DND-41 (cell line): ENCODE measurements around the gene GPRIN1.
A peak's percentile ranks its signal among the peaks of the same experiment; 100 is the strongest.

ENCODE experiments used
- ATAC-seq: fragments of 200-7000 bp; cut with Tn5 transposase; 3 replicates; pipeline ENCODE4 v1.9.1; 2021; ENCODE audit warnings: low read depth; ENCODE audit not compliant: insufficient read depth
- DNase-seq: peaks from one replicate; pipeline ENCODE4 v3.0.0-alpha.2; 2020
- H2AFZ ChIP-seq: 2 replicates; pipeline ENCODE4 v1.6.0; 2012; ENCODE audit warnings: low read depth, low read length
- H3K27ac ChIP-seq: 2 replicates; pipeline ENCODE4 v1.5.1; 2012; ENCODE audit warnings: low read length, inconsistent platforms
- H3K27me3 ChIP-seq: fragments of 200-600 bp; sonication (generic); 2 replicates; pipeline ENCODE4 v1.6.0; 2012; ENCODE audit warnings: low read length, mild to moderate bottlenecking, inconsistent platforms; ENCODE audit not compliant: insufficient read depth, poor library complexity
- H3K36me3 ChIP-seq: 2 replicates; pipeline ENCODE4 v1.5.1; 2012; ENCODE audit warnings: low read length, inconsistent platforms; ENCODE audit not compliant: insufficient read depth
- H3K4me1 ChIP-seq: 2 replicates; pipeline ENCODE4 v1.5.1; 2012; ENCODE audit warnings: mild to moderate bottlenecking, low read length; ENCODE audit not compliant: insufficient read depth
- H3K4me2 ChIP-seq: 2 replicates; pipeline ENCODE4 v1.6.0; 2012; ENCODE audit warnings: mild to moderate bottlenecking, moderate library complexity, low read length, inconsistent platforms; ENCODE audit not compliant: insufficient read depth
- H3K4me3 ChIP-seq, 2 experiments: fragments of 200-600 bp in 1 of 2; shearing (Covaris generic) in 1 of 2; 2 replicates each; pipeline ENCODE4 v1.5.1; 2012 to 2016; ENCODE audit warnings: inconsistent platforms in 2 of 2, low read length in 2 of 2, mild to moderate bottlenecking in 2 of 2, low read depth in 1 of 2, moderate library complexity in 1 of 2
- H3K79me2 ChIP-seq: 2 replicates; pipeline ENCODE4 v1.6.0; 2012; ENCODE audit warnings: low read length, inconsistent platforms; ENCODE audit not compliant: insufficient read depth
- H3K9ac ChIP-seq: 2 replicates; pipeline ENCODE4 v1.6.0; 2012; ENCODE audit warnings: low read depth, mild to moderate bottlenecking, inconsistent platforms, low read length, moderate library complexity
- H3K9me3 ChIP-seq: 2 replicates; pipeline ENCODE4 v1.5.1; 2012; ENCODE audit warnings: low read length, moderate library complexity, mild to moderate bottlenecking, inconsistent platforms; ENCODE audit not compliant: insufficient read depth, severe bottlenecking
- H4K20me1 ChIP-seq: 2 replicates; pipeline ENCODE4 v1.6.0; 2012; ENCODE audit warnings: low read length; ENCODE audit not compliant: insufficient read depth
- EZH2 ChIP-seq: IDR thresholded peaks from 3 replicates; pipeline ENCODE4 v1.6.1; 2012; ENCODE audit warnings: borderline replicate concordance, low read depth, mild to moderate bottlenecking, moderate library complexity, low read length, inconsistent platforms; ENCODE audit not compliant: severe bottlenecking
- TF ChIP-seq, protein P1 (sequence below): IDR thresholded peaks from 2 replicates; pipeline ENCODE4 v1.5.1; 2012; ENCODE audit warnings: borderline replicate concordance, low read length, moderate library complexity, mild to moderate bottlenecking; ENCODE audit not compliant: poor library complexity, severe bottlenecking; ENCODE audit errors: extremely low read depth

GPRIN1 gene

DNA sequence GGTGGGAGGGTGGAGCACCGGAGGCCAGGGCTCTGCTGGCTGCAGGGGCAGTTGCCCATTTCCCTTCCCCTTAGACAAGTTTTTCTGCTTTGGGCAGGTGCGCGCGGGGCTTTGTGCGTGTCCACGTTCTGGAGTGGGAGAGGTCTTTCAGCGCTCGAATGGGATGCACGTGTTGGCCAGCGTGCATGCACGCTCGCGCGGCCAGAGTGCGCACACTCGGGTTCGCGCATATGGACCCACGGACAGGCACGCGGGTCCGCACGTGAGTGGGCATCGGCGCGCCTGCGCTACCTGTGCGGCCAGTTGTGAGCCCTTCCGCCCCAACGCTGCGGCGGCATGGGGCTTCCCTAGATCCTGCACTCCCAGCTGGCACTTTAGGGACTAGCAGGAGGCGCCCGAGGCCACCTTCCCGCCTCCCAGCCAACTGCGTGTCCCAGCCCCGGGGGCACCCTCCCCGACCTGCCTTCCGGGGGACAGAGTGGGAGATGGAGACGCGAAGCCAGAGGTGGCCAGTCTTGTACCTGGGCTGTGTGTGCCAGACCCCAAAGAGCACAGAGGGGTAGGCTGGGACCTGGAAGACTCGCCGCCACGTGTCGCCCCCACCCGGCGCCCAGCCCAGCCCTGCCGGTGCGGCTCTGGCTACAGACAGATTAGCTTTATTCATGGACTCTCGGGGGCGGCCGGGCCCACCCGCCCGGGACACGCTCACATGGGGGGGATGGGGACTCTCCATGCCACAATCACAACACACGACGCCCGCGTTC is 9.8 kb upstream of the GPRIN1 start:
- ATAC-seq (no peak), DNase-seq (no peak)
- Histone ChIP-seq H3K4me1 (no peaks in the 10 kb centered on the region), H3K9ac (no peak overlapping the region), H3K27me3 (no peaks in the 10 kb centered on the region), H3K4me2 (no peak overlapping the region), H3K27ac (no peak overlapping the region), H3K9me3 (no peaks in the 10 kb centered on the region), H3K36me3 (no peaks in the 10 kb centered on the region), H3K4me3 (no peak overlapping the region), H2AFZ (no peak overlapping the region), H4K20me1 (no peaks in the 10 kb centered on the region), H3K79me2 (no peaks in the 10 kb centered on the region)
- TF ChIP-seq EZH2: no peak
- TF ChIP-seq, protein P1, sequence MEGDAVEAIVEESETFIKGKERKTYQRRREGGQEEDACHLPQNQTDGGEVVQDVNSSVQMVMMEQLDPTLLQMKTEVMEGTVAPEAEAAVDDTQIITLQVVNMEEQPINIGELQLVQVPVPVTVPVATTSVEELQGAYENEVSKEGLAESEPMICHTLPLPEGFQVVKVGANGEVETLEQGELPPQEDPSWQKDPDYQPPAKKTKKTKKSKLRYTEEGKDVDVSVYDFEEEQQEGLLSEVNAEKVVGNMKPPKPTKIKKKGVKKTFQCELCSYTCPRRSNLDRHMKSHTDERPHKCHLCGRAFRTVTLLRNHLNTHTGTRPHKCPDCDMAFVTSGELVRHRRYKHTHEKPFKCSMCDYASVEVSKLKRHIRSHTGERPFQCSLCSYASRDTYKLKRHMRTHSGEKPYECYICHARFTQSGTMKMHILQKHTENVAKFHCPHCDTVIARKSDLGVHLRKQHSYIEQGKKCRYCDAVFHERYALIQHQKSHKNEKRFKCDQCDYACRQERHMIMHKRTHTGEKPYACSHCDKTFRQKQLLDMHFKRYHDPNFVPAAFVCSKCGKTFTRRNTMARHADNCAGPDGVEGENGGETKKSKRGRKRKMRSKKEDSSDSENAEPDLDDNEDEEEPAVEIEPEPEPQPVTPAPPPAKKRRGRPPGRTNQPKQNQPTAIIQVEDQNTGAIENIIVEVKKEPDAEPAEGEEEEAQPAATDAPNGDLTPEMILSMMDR: no peak

DNA sequence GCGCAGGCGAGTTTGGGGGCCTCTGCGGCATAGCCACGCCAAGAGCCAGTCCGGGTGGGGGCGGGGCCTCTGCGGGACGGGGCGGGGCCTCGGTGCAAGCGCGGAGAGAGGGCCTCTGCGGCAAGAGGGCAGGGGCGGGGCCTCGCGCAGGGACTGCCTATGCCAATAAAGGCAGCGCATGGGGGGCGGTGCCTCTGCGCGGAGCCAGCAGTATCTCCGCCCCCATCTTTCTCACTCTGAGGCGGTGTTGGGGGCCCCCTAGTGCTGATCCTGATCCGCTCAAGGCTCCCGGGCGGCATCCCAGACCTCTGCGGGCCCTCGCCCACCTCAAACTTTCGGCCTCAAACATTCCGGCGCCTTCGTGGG is 9.2 kb upstream of the GPRIN1 start:
- no peak overlapping the region for H3K4me2 ChIP-seq

DNA sequence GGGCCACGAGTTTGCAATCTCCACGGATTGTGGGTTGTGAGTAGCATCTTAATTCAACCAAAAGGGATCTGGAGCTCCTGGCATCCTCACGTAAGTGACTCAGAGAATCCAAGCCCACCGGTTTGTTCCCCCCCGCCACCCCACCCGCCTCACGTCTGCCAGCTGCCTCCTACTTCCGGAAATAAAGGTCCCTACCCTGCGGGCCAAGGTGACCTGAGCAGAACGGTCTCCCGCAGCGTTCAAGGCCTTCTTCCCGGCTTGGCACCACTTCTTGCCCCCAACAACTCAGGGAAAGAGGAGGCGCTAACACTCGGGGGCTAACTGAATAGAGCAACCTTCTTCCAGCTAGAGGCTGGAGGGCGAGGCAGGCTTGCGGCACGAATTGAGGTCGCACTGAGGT is 8.8 kb upstream of the GPRIN1 start:
- H3K27ac ChIP-seq: no peak overlapping the region
- H3K36me3 ChIP-seq: no peaks in the 10 kb centered on the region
- TF ChIP-seq EZH2: no peak
- TF ChIP-seq, protein P1: no peak
- no peaks in the 10 kb centered on the region for H3K79me2 ChIP-seq
- no peaks in the 10 kb centered on the region for H3K9me3 ChIP-seq
- H4K20me1 ChIP-seq: no peaks in the 10 kb centered on the region
- H3K27me3 ChIP-seq: no peaks in the 10 kb centered on the region
- H3K9ac ChIP-seq: no peak overlapping the region
- ATAC-seq (no peak), DNase-seq (no peak)
- no peak overlapping the region for H3K4me3 ChIP-seq
- H3K4me2 ChIP-seq: no peak overlapping the region
- H3K4me1 ChIP-seq: no peaks in the 10 kb centered on the region
- no peak overlapping the region for H2AFZ ChIP-seq

More for the DNA sequence above, 9.2 kb upstream of the GPRIN1 start:
- Histone ChIP-seq H4K20me1 (no peaks in the 10 kb centered on the region), H3K4me3 (no peak overlapping the region), H3K4me1 (no peaks in the 10 kb centered on the region), H3K9me3 (no peaks in the 10 kb centered on the region), H3K27me3 (no peaks in the 10 kb centered on the region), H3K9ac (no peak overlapping the region), H3K79me2 (no peaks in the 10 kb centered on the region), H2AFZ (no peak overlapping the region), H3K36me3 (no peaks in the 10 kb centered on the region), H3K27ac (no peak overlapping the region)
- TF ChIP-seq EZH2: no peak
- TF ChIP-seq, protein P1: no peak
- no peak for DNase-seq
- ATAC-seq: peak; percentile 33; the same call in 1 of the 3 replicates

DNA sequence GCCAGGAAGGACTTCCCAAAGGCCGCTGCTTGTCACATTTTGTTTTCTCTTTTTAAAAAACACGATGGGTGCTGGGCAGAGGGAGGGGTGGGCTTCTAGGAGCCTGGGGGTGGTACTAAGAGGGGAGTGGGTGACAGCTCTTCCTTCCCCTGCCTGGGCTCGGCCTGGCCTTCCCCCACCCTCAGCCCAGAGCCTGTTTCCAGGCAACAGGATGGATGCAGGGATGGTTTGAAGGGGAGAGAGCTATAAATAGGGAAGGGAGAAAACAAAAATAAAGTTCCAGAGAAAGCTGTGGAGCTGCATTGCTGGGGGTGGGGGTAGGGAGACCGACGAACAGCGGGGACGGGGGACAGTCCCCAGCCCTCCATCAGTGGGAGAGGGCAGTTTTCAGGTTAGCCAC is 6.6 kb upstream of the GPRIN1 start:
- H2AFZ ChIP-seq: no peak overlapping the region
- no peaks in the 10 kb centered on the region for H4K20me1 ChIP-seq
- H3K36me3 ChIP-seq: no peaks in the 10 kb centered on the region
- no peaks in the 10 kb centered on the region for H3K9me3 ChIP-seq
- no peak overlapping the region for H3K9ac ChIP-seq
- ATAC-seq (no peak), DNase-seq (no peak)
- H3K27me3 ChIP-seq: no peaks in the 10 kb centered on the region
- TF ChIP-seq EZH2: no peak
- TF ChIP-seq, protein P1: no peak
- H3K27ac ChIP-seq: no peak overlapping the region
- H3K79me2 ChIP-seq: no peaks in the 10 kb centered on the region
- H3K4me2 ChIP-seq: no peak overlapping the region
- H3K4me1 ChIP-seq: no peaks in the 10 kb centered on the region
- no peak overlapping the region for H3K4me3 ChIP-seq
